Posterior cingulate gyrus (tissue), 11 donors: ENCODE data around the gene KNG1.
"Not testable (repeated sequence)": the region's sequence is repeated elsewhere in the genome, so short reads cannot be mapped to it uniquely, and the experiment has no call there.

Experiments used
- DNase-seq, 10 donors: peaks; one replicate each; pipeline versions ENCODE4 v3.0.0 to v3.0.0-alpha.2; 2020 to 2021; ENCODE audit warnings: mixed read lengths in 3 of 10
- intact Hi-C: fragments of 100-400 bp; cut with DNase I; formaldehyde crosslinking; loops from one replicate; pipeline ENCODE4 v1.15.1; 2023

KNG1 gene

GRCh38 chr3:186708983-186709679, 8.0 kb upstream of the KNG1 start:
- DNase-seq: no peak
- intact Hi-C loops: no loop called here

- intact Hi-C loops, DNase-seq: not testable (repeated sequence)
Measured at GRCh38 chr3:186710694-186711093, 6.5 kb upstream of the KNG1 start.

- DNase-seq: no peak
- intact Hi-C loops: no loop called here
Measured at GRCh38 chr3:186713499-186713898, 3.7 kb upstream of the KNG1 start.

DNA sequence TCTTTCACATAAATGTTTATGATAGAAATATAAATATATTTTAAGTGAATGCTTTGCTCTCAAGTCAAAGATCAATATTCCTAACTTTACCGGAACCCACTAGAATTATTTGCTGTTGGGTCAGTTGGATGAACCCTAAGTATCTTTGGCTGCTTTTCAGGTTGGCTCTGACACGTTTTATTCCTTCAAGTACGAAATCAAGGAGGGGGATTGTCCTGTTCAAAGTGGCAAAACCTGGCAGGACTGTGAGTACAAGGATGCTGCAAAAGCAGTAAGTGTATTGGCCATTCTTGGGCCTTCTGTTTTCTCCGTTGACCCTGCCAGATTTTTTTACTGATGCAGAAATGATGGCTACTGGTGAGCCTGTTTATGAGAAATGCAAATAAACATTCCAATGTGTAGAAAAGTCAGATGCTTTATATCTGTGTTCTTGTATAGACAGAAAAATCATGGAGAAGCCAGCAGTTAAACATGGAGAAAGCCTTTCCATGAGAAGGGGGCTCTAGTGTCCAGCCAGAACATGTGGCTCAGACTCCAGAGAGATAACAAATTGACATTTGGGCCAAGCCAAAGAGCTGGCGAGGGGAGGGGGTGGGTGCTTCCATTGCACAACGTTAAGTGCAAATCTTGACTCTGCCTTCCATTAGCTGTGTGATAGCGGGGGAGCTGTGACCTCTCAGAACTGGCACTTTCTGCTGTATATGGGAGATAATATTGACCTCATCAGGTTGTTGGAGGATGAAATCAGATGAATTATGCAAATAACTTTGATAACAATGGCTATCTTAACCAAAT, 3.0 kb downstream of the KNG1 start:
- no peak for DNase-seq
- intact Hi-C loops: no loop called here

GRCh38 chr3:186722457-186722856, 5.3 kb downstream of the KNG1 start:
- intact Hi-C loops: no loop called here
- no peak for DNase-seq

DNA sequence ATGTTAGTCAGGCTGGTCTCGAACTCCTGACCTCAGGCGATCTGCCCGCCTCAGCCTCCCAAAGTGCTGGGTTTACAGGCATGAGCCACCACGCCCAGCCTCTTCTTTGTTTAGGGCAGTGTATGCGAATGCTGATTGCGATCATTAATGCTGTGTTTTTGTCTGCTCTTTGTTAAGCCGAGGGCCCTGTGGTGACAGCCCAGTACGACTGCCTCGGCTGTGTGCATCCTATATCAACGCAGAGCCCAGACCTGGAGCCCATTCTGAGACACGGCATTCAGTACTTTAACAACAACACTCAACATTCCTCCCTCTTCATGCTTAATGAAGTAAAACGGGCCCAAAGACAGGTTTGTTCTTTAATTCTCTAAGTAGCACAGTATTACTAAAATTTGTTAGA, 7.8 kb downstream of the KNG1 start:
- DNase-seq: no peak
- intact Hi-C loops: no loop called here

DNA sequence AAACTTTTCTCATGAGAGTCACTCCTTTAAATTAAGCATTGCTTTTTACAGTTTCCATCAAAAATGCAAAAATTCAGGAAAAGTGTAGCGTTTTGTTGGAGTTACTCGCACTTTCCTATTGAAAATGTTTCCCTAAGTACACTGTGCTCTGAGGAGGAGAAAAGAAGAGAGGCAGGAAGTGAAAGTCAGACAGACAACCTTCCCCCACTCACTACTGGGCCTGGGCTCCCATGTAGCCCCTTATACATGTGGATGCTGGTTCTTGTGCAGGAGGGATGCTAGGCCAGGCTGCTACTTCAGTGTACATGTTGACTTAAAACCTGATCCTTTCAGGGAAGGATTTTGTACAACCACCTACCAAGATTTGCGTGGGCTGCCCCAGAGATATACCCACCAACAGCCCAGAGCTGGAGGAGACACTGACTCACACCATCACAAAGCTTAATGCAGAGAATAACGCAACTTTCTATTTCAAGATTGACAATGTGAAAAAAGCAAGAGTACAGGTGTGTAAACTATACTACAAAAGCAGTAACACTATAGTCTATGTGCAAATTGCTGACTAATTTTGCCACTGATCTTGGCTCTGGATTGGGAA, 15.1 kb downstream of the KNG1 start:
- intact Hi-C loops: no loop called here
- no peak for DNase-seq

- intact Hi-C loops: no loop called here
- DNase-seq: no peak
Measured at GRCh38 chr3:186742618-186743380, 25.6 kb downstream of the KNG1 start.

DNA sequence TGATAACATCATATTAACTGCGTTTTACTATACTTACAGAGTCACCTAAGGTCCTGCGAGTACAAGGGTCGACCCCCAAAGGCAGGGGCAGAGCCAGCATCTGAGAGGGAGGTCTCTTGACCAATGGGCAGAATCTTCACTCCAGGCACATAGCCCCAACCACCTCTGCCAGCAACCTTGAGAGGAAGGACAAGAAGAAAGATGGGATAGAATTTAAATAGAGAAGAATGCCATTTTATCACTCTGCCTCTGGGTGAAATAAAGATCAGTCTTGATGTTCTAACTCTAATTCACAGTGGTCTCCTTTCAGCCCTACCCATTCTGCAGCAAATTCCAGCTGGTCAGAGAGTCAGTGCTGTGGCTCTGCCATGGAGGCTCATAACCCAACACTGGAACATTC, 26.5 kb downstream of the KNG1 start:
- no peak for DNase-seq
- intact Hi-C loops: no loop called here

DNA sequence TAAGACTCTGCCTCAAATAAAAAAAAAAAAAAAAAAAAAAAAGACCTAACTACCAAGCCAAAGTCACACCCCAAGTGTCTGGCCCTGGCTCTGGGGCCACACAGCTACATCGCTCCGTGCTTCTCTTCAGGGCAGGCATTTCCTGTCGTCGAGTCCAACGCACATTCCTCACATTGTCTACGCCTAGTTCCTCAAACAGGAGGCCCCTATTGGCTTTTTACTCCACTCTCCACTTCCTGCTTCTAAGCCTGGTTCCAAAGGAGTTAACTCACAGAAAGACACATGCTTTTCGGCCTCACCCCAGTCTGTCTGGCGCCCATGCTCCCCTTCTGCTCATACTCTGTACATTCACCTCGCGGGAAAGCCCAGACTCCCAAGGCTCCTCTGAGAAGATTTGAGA, 28.8 kb downstream of the KNG1 start:
- intact Hi-C loops: no loop called here
- DNase-seq: no peak

DNA sequence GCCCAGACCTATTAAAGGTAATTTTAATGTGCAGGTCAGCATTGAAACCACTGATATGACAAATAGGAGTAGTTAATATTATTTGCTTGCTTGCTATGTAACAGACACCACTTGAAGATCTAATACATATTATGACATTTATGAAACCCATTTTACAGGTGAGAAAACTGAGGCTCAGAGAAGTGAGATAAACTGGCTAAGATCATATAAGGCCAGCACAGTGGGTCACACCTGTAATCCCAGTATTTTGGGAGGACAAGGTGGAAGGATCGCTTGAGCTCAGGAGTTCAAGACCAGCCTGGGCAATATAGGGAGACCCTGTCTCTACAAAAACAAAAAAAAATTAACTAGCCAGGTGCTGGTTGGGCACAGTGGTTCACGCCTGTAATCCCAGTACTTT, 33.2 kb downstream of the KNG1 start:
- no peak for DNase-seq
- intact Hi-C loops: no loop called here

GRCh38 chr3:186751480-186751879, 34.3 kb downstream of the KNG1 start:
- intact Hi-C loops: no loop called here
- no peak for DNase-seq

DNA sequence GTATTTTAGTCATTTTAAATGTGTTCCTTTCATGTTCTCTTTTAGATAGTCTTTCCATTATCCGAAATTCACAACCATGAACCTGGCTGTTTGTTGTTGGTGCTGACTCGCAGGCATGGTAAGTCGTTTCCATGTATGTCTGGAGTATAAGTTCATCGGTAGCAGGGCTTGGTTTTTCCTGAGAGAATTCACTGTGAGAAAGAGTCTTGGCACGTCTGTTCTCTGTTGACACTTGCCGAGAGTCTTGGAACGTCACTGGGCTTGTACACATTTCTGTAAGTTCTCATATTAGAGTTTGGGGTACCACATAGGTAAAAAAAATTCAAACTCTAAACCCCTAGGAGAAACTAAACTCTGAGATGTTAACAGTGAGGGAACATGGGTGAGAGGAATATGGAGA, 36.8 kb downstream of the KNG1 start:
- no peak for DNase-seq
- intact Hi-C loops: no loop called here

DNA sequence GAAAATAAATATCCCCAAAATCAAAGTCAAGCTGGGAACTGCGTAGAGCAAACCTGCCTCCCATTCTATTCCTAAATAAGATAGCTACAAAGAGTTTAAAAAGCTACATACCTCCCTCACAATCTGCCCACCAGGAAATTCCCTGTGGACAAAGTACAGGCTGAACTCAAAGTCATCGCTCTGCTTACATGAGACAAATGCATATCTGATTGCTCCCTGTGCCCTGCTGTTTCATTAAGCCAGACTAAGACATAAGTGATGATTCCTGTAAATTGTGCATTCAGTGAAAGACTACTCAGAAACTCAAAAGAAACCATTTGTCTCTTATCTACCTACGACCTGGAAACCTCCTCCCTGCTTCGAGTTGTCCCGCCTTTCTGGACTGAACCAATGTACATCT, 37.7 kb downstream of the KNG1 start:
- intact Hi-C loops: no loop called here

DNA sequence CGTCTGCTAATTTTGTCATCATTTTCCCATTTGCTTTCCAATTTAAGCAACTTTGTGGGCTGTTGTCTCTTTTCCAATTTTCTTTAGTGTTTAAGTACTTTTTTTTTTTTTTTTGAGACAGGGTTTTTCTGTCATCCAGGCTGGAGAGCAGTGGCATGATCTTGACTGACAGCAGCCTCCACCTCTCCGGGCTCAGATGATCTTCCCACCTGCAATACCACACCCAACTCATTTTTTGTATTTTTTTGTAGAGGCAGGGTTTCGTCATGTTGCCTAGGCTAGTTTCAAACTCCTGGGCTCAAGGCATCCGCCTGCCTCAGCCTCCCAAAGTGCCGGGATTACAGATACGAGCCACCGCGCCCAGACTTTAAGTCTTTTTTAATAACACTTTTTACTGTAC, 40.1 kb downstream of the KNG1 start:
- no peak for DNase-seq
- intact Hi-C loops: no loop called here

More for the DNA sequence above, 37.7 kb downstream of the KNG1 start:
- DNase-seq: no peak

DNA sequence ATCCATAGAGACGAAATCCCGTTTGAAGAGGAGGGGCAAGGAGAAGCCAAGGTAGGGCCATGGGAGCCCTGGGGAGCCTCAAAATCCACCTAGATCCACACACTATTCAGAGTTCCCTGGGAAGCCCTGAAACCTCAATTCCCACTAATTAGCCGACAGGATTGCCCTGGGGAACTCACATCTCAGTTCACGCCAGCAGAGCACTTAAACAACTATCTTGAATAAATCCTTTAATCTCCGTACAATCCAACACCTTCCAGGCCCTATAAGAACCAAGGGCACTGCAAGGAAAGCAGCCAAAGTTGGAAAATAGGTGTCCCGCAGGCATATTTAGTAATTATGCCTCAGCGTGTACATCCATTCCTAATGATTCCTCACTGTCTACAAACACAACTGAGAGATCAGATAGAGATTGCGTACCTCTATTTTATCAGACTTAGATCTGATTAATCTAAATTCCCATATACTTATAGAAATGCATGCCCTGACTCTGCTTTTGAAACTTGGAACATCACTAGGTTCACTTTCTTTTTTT, 40.6 kb downstream of the KNG1 start:
- intact Hi-C loops: no loop called here
- DNase-seq: no peak

GRCh38 chr3:186759231-186759930, 42.2 kb downstream of the KNG1 start:
- intact Hi-C loops: no loop called here
- DNase-seq: no peak

DNA sequence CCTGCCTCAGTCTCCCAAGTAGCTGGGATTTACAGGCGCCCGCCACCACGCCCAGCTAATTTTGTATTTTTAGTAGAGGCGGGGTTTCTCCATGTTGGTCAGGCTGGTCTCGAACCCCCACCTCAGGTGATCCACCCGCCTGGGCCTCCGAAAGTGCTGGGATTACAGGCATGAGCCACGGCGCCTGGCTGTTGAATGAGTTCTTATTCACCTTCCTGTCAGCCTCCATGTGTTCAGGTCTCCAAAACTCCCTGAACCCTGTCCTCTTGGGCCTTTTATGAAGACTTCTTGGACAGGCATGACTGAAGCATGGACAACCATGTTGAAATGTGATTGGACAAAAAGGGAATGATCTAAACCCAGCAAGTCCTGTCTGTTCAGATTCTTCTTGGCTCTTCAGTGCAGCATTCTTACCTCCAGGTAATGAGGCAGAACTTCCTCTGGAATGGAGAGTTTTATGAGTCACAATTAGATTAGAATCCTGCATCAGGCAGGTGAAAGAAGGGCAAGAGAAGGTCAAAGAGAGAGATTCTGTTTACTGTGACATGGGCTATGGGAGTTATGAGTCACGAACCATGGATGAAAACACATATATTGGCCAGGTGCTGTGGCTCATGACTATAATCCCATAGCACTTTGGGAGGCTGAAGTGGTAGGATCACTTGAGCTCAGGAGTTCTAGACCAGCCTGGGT, 43.1 kb downstream of the KNG1 start:
- no peak for DNase-seq
- intact Hi-C loops: no loop called here

DNA sequence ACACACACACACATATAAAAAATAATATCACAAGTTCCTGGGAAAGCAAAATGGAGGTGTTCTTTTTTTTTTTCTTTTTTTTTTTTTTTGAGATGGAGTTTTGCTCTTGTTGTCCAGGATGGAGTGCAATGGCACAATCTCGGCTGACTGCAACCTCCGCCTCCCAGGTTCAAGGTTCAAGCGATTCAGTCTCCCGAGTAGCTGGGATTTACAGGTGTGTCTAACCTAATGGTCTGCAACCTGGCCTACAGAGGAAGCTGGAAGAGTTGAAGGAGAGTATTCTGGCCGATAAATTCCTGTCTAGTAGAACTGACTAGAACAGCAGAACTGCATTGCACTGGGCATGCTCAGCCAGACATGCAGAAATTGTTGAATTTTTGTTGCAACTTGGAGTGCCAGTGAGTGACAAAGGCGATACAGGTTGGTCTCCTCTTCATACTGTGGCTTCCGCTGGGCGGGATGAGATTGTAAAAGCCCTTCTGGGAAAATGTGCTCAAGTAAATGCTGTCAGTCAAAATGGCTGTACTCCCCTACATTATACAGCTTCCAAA, 43.8 kb downstream of the KNG1 start:
- intact Hi-C loops: no loop called here

More for the DNA sequence above, 43.8 kb downstream of the KNG1 start:
- no peak for DNase-seq
